GM21390 (cell line): ENCODE measurements around the gene FBLN2.
"Not testable (repeated sequence)": the region's sequence is repeated elsewhere in the genome, so short reads cannot be mapped to it uniquely, and the experiment has no call there.

Experiments
- ATAC-seq: cut with Tn5 transposase; IDR thresholded peaks from one replicate; pipeline ENCODE4 v1.9.1; 2021; ENCODE audit not compliant: unreplicated experiment

Gene FBLN2

GRCh38 chr3:13513913-13514517, 34.9 kb upstream of the FBLN2 start:
- ATAC-seq = no peak

GRCh38 chr3:13514639-13515435, 34.1 kb upstream of the FBLN2 start:
- ATAC-seq = no peak

GRCh38 chr3:13515786-13516759, 32.9 kb upstream of the FBLN2 start:
- no peak for ATAC-seq

GRCh38 chr3:13516760-13517135, 32.2 kb upstream of the FBLN2 start:
- no peak for ATAC-seq

GRCh38 chr3:13517253-13517977, 31.5 kb upstream of the FBLN2 start:
- ATAC-seq = no peak

GRCh38 chr3:13518516-13518953, 30.4 kb upstream of the FBLN2 start:
- no peak for ATAC-seq

- ATAC-seq = no peak
Observed at GRCh38 chr3:13519006-13519791, 29.7 kb upstream of the FBLN2 start.

- ATAC-seq = no peak
Observed at GRCh38 chr3:13520326-13520880, 28.5 kb upstream of the FBLN2 start.

- no peak for ATAC-seq
Observed at GRCh38 chr3:13521309-13521708, 27.6 kb upstream of the FBLN2 start.

GRCh38 chr3:13521749-13522148, 27.2 kb upstream of the FBLN2 start:
- ATAC-seq = not testable (repeated sequence)

GRCh38 chr3:13522236-13522635, 26.7 kb upstream of the FBLN2 start:
- ATAC-seq = no peak

GRCh38 chr3:13524979-13525669, 23.8 kb upstream of the FBLN2 start:
- ATAC-seq = no peak

- ATAC-seq = no peak
Observed at GRCh38 chr3:13525827-13526625, 22.9 kb upstream of the FBLN2 start.

GRCh38 chr3:13526626-13526949, 22.3 kb upstream of the FBLN2 start:
- no peak for ATAC-seq

GRCh38 chr3:13528217-13528867, 20.6 kb upstream of the FBLN2 start:
- no peak for ATAC-seq

- no peak for ATAC-seq
Observed at GRCh38 chr3:13529196-13530112, 19.5 kb upstream of the FBLN2 start.
